GM19397 (cell line): Measurements from ENCODE around the gene GRM7.

ENCODE experiments used
- ATAC-seq: cut with Tn5 transposase; IDR thresholded peaks from one replicate; pipeline ENCODE4 v1.9.1; 2021; ENCODE audit warnings: mild to moderate bottlenecking, moderate library complexity; ENCODE audit not compliant: unreplicated experiment

The GRM7 gene

GRCh38 chr3:7388026-7388425 lies 527.1 kb downstream of the GRM7 start:
- ATAC-seq, result no peak

DNA sequence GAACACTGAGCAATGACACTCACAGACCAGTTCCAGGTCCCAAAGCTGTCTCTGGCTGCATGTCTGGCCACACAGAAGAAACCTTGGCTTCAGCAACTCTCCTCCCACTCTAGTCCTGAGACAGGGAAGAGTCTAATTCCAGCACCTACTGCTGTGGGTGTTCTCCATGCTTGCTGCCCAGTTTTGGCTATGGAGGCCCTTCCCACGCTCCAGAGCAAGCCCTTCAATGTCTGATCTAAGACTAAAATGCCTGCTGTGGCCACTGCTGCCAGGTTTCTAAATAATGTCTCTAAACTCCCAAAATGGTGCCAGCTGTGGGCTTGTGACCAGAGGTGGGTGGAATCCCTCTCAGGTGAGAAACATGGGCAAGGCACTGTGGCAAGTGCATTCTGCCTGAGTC lies 531.3 kb downstream of the GRM7 start:
- no peak for ATAC-seq

DNA sequence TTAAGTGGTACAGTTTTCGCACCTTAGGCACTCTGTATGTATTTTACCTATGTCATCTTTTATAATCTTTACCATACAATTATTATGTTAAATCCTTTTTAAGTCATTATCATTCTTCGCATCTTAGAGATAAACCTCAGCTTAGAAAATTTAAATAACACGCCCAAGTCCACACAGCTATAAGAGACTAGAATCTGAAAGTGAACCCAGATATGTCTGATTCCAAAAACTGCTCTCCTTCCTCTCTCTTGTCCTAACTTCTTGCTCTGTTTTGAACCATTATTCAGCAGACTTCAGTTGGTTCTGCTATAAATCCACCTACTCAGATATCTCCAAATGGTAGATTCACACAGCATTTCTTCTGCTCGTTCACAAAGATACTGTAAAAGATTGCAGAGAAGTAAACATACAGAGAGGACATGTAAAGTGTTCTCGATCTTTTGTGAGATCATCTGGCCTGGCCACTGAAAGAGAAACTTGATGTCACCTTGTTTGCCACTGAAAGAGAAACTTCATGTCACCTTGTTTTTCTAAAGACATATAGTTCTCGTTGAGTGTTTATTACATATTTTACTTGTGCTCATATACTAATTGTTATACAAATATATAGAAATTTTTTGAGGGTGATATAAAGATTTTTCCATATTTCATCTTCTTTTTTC lies 533.2 kb downstream of the GRM7 start:
- no peak for ATAC-seq

- no peak for ATAC-seq
Measured at GRCh38 chr3:7396534-7396933, 535.6 kb downstream of the GRM7 start.

GRCh38 chr3:7397097-7397496 lies 536.2 kb downstream of the GRM7 start:
- no peak for ATAC-seq

DNA sequence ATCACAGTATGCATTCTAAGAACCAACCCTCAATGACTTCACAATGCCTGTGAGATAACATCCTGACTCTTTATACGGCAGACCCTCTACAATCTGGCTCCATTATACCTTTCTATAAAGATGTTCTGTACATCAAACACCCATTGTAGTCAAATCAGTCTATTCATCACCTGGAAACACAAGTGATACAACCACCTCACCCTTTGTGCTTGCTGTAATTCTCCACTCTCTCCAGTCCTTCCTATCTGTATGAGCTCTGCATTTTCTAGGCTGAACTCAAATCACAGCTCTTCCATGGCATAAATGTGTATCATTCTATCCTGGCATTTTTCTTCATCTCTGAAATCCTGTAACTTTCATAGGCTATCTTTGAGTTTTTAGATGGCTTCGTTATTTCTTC lies 539.4 kb downstream of the GRM7 start:
- no peak for ATAC-seq

DNA sequence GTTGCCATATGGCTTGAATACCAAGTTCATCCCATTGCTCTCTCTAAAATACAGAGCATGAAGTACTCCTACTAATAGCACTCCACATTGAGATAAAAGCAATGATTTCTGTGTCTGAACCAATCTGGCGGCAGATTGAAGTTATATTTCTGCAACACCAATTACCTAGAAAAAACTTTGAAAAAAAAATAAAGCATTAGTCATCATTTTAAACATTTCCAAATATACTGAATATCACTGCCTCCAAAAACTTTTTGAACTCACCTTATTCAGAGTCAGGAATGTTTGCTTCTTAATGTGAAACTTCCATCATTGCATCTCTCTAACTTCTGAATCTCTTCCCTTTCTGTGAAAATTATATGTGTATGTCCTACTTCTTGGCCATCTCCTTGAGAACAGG lies 540.5 kb downstream of the GRM7 start:
- no peak for ATAC-seq

GRCh38 chr3:7407107-7407506 lies 546.2 kb downstream of the GRM7 start:
- ATAC-seq, result no peak

DNA sequence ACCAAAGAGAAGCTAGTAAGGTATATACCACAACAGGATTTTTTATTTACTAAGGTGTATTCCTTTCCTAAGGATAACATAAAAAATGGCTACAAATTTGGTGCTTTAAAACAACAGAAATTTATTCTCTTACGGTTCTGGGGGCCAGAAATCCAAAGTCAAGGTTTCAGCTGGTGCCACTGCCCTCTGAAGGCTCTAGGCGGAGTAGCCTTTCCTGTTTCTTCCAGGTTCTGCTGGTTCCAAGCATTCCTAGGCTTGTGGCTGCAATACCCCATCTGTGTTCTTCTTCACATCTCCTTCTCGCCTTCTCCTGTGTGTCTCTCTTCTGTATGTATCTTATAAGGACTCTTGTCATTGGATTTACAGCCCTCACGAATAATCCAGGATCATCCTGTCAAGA lies 549.9 kb downstream of the GRM7 start:
- ATAC-seq, result no peak

- ATAC-seq, result no peak
Measured at GRCh38 chr3:7421065-7421464, 560.1 kb downstream of the GRM7 start.

DNA sequence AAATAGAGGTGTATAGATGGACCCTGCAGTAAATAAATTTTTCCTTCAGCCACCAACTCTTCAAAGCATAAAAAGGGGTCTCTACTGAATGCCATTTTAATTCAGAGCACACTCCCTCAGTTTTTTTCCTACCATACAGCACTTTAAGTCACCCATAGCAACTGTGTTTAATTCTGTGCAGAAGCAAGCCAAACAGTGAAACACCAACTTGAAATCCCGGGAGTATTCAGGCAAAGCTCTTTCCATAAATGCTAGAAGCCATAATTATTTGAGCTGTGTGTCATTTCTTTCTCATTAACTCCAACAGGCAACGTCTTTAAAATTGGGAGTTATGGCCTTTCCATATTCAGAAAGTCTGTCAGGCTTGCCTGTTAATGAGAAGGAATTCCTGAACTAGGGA lies 562.1 kb downstream of the GRM7 start:
- ATAC-seq, result no peak

DNA sequence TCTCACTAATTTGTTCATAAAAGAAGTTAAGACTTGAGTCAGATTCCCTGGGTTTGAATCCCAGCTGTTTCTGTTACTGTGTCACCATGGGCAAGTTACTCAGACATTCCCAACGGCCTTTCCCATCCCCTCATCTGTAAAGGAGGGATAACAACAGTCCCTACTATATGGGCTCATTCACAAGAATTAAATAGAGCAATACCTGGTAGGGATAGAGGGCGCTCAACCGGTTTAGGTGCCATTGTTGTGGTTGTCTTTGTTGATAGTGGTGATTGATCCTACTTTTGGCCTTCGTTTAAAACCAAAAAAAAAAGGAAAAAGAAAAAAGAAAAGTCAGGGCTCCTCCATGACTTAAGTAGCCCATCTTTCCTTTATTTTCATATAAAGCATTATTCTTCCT lies 563.1 kb downstream of the GRM7 start:
- ATAC-seq, result no peak

DNA sequence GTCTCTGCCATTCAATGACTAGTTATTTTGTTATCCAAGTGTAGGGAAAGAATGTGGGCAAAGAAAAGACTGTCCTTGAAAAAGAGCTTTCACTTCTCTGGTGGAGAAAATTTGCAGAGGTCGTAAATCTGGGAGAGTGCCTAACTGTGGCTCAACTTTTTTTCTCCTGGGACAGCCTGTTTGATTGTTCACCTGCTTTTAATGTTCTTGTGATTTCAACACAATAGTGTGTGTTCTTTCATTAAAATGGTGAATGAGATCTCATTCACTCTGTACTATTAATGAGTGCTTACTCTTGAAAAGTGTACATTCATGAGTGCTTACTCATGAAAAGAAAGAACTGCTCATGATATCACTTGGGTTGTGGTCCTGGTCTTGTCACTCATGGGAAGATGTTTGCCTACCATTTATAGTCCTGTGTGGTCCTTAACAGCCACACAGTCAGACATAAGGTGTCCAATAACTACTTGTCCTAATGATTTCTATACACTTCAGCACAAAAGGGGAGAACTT lies 567.3 kb downstream of the GRM7 start:
- ATAC-seq, result no peak

- no peak for ATAC-seq
Measured at GRCh38 chr3:7432610-7433009, 571.7 kb downstream of the GRM7 start.

DNA sequence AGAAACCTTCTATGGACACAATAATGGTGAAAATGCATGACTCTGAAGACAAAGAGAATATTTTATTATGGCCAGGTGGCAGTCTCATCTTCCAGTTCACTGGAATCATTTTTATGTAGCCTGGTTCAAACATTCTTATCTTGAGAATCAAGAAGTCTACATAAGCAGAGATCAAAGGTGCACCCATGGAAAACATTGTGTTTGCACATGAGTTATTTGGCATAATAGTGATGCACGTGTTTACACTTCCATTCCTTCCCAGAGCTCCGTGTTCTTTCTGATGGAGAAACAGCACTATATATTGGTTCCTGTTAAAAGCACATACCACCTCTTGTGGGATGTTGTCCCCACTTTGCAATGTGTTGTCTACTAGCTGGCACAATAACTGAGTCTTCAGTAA lies 572.2 kb downstream of the GRM7 start:
- no peak for ATAC-seq

- no peak for ATAC-seq
Measured at GRCh38 chr3:7436542-7436941, 575.6 kb downstream of the GRM7 start.

DNA sequence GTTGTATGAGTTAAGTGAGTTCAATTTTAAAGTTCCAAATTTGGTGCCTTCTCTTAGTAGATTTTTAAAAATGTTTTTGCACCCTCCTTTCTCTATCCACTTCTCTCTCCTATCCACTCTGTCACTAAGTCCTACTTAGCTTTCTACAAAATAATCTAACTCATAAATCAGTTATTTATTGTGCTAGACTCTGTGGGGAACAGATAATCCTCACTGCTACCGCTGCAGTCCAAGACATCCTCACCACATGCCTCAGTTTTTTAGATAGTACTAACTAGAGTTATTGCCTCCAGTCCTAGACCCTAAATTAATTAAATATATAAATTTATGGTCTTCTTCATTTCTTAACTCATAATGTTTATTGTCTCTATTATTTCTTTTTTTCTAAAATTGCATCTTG lies 576.3 kb downstream of the GRM7 start:
- no peak for ATAC-seq

- no peak for ATAC-seq
Measured at GRCh38 chr3:7439101-7439680, 578.3 kb downstream of the GRM7 start.

DNA sequence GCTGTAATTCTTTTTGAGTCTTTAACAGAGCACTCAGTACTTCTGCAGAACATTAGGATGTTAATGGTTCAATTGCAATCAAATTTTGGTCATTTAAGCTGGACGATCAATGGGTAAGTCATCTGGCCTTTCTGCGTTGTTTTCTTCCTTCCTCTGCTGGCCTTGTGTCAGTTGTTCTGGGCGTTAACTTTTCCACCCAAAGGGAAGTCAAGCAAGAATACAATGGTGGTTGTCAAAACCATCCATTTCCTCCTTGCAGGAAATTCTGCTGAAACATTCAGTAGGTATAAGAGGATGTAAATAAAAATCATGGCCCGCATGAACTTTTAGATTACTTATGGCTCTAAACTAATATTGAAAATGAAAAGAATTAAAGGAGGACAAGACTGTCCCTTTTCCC lies 584.0 kb downstream of the GRM7 start:
- no peak for ATAC-seq

- no peak for ATAC-seq
Measured at GRCh38 chr3:7445331-7445730, 584.4 kb downstream of the GRM7 start.

DNA sequence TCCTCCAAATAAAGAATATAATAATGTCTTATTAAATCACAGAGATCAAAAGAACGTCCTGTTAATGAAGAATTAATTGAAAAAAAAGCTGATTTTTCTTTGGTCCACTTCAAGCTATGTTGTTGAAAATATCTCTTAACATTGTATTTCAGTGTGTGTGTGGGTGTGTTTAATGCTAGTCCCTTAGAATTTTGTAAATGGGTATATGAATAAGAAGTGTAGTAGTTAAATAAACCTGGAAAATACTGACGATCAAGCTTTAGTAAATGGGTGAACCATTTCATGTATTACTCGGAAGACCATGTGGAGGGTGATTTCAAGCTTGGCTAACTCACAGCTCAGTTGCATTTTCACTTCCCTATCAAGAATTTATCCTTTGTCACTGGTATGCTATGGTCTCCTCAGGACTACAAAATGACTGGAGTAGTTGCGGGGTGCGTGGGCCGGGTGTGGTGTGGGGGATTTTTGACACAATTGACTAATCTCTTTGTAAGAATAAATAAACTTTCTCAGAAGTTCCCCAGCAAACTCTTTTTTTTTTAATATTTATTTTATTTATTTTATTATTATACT lies 586.4 kb downstream of the GRM7 start:
- ATAC-seq, result peak; percentile 99

DNA sequence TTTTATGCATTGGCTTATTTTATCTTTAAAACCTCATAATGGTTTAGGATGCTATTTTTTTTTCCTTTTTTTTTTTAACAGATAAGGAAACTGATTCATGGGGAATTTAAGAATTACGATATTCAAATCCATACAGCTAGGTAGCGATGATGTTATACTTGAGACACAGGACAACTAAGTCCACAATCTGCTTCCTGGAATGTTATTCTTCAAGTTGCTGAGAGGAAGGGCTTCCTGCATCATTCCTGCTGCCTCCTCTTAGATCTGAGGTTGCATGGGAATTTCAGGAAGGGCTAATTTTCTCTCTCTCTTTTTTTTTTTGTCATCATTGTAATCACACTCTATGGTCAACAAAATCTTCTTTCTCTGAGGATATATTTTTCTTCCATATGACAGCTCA lies 595.5 kb downstream of the GRM7 start:
- no peak for ATAC-seq
